OCI-LY1 (cell line): ENCODE measurements around the gene BAG5.

Source experiments
- CTCF ChIP-seq: fragments of 200-600 bp; sonication (generic), shearing (Covaris generic); IDR thresholded peaks from 2 replicates; pipeline ENCODE4 v1.5.1; 2017; ENCODE audit warnings: mild to moderate bottlenecking, antibody characterized with exemption, low read length, moderate library complexity, mixed read lengths
- EZH2 ChIP-seq: fragments of 200-600 bp; sonication (generic), shearing (Covaris generic); IDR thresholded peaks from 2 replicates; pipeline ENCODE4 v1.8.0; 2017; ENCODE audit warnings: borderline replicate concordance, mixed run types, mild to moderate bottlenecking, antibody characterized with exemption, low read length, moderate library complexity, mixed read lengths

DNA sequence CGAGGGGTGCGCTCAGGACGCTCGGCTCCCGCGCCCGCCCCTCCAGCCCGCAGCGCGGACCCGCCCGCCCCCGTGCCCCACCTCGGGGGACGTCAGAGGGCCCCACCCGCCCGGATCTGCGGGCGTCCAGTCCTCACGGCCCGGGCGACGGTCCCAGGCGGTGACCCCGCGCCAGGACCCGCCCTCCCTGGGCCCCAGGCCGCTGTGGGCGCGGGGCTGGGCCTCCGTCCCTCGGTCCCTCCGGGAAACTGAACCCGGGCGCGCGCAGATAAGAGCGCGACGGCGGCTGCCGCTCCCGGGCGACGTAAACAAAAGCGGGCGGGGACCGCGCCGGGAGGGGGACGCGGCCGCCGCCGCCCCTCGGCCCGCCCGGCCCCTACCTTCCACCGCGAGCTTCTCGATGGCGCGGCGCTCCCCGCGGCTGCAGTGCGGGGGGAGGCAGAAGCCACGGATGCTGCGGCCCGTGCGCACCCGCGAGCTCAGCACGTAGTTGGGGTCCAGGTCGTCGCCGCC lies 41.0 kb downstream of the BAG5 start:
- TF ChIP-seq CTCF, result no peak
- no peak for TF ChIP-seq EZH2
